WTC11 (cell line): ENCODE results near the gene ST13. TPM values are rescaled to one million over a fixed set of nuclear protein-coding genes. Genes with fewer than 3 reads are reported as not detected.
A peak's percentile ranks its signal among the peaks of the same experiment; 100 is the strongest.
"Not testable (repeated sequence)": the region's sequence is repeated elsewhere in the genome, so short reads cannot be mapped to it uniquely, and the experiment has no call there.

Source experiments
- ATAC-seq: fragments of 200-7000 bp; cut with Tn5 transposase; 2 replicates; pipeline ENCODE4 v1.10.0; 2021; ENCODE audit warnings: mild to moderate bottlenecking, moderate library complexity
- CTCF ChIA-PET: fragments of 300-600 bp; sonication (Branson Sonifier 250); formaldehyde crosslinking; loops from one replicate; lab custom pipeline; 2021; ENCODE audit warnings: antibody characterized with exemption; lab: Charles Lee
- POLR2A ChIA-PET: fragments of 350-600 bp; sonication (Branson Sonifier 250); formaldehyde crosslinking; loops from one replicate; lab custom pipeline; 2021; ENCODE audit warnings: antibody characterized with exemption; lab: Charles Lee
- DNase-seq: peaks from one replicate; pipeline ENCODE4 v3.0.0; 2021; ENCODE audit warnings: low spot score
- H3K27ac Mint-ChIP-seq: 2 replicates; pipeline ENCODE4 v1.8.0; 2021; ENCODE audit warnings: mixed read lengths
- H3K27me3 Mint-ChIP-seq: 2 replicates; pipeline ENCODE4 v1.8.0; 2021; ENCODE audit warnings: low read depth, mild to moderate bottlenecking, moderate library complexity, mixed read lengths
- H3K36me3 Mint-ChIP-seq: 2 replicates; pipeline ENCODE4 v1.8.0; 2021; ENCODE audit warnings: mixed read lengths
- H3K4me1 Mint-ChIP-seq: 2 replicates; pipeline ENCODE4 v1.8.0; 2022; ENCODE audit warnings: mixed read lengths
- H3K4me3 Mint-ChIP-seq: 2 replicates; pipeline ENCODE4 v1.8.0; 2021; ENCODE audit warnings: mild to moderate bottlenecking, moderate library complexity, mixed read lengths
- H3K9me3 Mint-ChIP-seq: 2 replicates; pipeline ENCODE4 v1.8.0; 2021; ENCODE audit warnings: mixed read lengths
- ARID4B ChIP-seq: sonication (generic); formaldehyde crosslinking; IDR thresholded peaks from 2 replicates; pipeline ENCODE4 v1.8.0; 2023; ENCODE audit warnings: missing genetic modification reagents, mild to moderate bottlenecking, borderline replicate concordance
- CREB1 ChIP-seq: sonication (generic); formaldehyde crosslinking; IDR thresholded peaks from 2 replicates; pipeline ENCODE4 v1.8.0; 2023; ENCODE audit warnings: mild to moderate bottlenecking, missing genetic modification reagents
- EMX1 ChIP-seq: fragments of 250-450 bp; sonication (Bioruptor Pico); IDR thresholded peaks from 2 replicates; pipeline ENCODE4 v1.8.0; 2021; ENCODE audit warnings: mild to moderate bottlenecking
- FOXK1 ChIP-seq: sonication (generic); formaldehyde crosslinking; IDR thresholded peaks from 2 replicates; pipeline ENCODE4 v1.8.0; 2022; ENCODE audit warnings: mild to moderate bottlenecking, moderate library complexity, missing genetic modification reagents
- HMGXB4 ChIP-seq: sonication (generic); formaldehyde crosslinking; IDR thresholded peaks from 2 replicates; pipeline ENCODE4 v1.8.1; 2023; ENCODE audit warnings: mild to moderate bottlenecking, moderate library complexity, missing genetic modification reagents
- MYBL2 ChIP-seq: sonication (generic); formaldehyde crosslinking; IDR thresholded peaks from 2 replicates; pipeline ENCODE4 v1.8.1; 2023; ENCODE audit warnings: mild to moderate bottlenecking, moderate library complexity, missing genetic modification reagents
- NR1H2 ChIP-seq: sonication (generic); formaldehyde crosslinking; IDR thresholded peaks from 2 replicates; pipeline ENCODE4 v1.9.0; 2021; ENCODE audit warnings: mild to moderate bottlenecking, moderate library complexity, missing genetic modification reagents
- NR2C2 ChIP-seq: sonication (generic); formaldehyde crosslinking; IDR thresholded peaks from 2 replicates; pipeline ENCODE4 v1.8.0; 2022; ENCODE audit warnings: mild to moderate bottlenecking, missing genetic modification reagents
- PRDM15 ChIP-seq: sonication (generic); formaldehyde crosslinking; IDR thresholded peaks from 2 replicates; pipeline ENCODE4 v1.8.0; 2022; ENCODE audit warnings: missing genetic modification reagents
- SOX15 ChIP-seq: fragments of 250-450 bp; sonication (Bioruptor Pico); IDR thresholded peaks from 2 replicates; pipeline ENCODE4 v1.9.0; 2021; ENCODE audit warnings: mild to moderate bottlenecking
- TEAD1 ChIP-seq: sonication (generic); formaldehyde crosslinking; IDR thresholded peaks from 2 replicates; pipeline ENCODE4 v1.8.0; 2022; ENCODE audit warnings: mild to moderate bottlenecking, missing genetic modification reagents
- total RNA-seq: library from RNA; stranded (reverse); gene quantifications from 3 replicates; pipeline ENCODE4 v1.2.3, GENCODE V29; 2021
- TF ChIP-seq, protein P1 (sequence below): sonication (generic); formaldehyde crosslinking; IDR thresholded peaks from 2 replicates; pipeline ENCODE4 v1.8.1; 2022; ENCODE audit warnings: mild to moderate bottlenecking, moderate library complexity, missing genetic modification reagents
- TF ChIP-seq, protein P2 (sequence below): sonication (generic); formaldehyde crosslinking; IDR thresholded peaks from 2 replicates; pipeline ENCODE4 v1.8.1; 2023; ENCODE audit warnings: mild to moderate bottlenecking, missing genetic modification reagents
- TF ChIP-seq, protein P3 (sequence below): sonication (generic); formaldehyde crosslinking; IDR thresholded peaks from 2 replicates; pipeline ENCODE4 v1.8.0; 2022; ENCODE audit warnings: mild to moderate bottlenecking, missing genetic modification reagents
- TF ChIP-seq, protein P4 (sequence below): sonication (generic); formaldehyde crosslinking; IDR thresholded peaks from 2 replicates; pipeline ENCODE4 v1.8.0; 2022; ENCODE audit warnings: mild to moderate bottlenecking, missing genetic modification reagents

The ST13 gene
- total RNA-seq, 1 experiment from 2014 or later, result 289 TPM

DNA sequence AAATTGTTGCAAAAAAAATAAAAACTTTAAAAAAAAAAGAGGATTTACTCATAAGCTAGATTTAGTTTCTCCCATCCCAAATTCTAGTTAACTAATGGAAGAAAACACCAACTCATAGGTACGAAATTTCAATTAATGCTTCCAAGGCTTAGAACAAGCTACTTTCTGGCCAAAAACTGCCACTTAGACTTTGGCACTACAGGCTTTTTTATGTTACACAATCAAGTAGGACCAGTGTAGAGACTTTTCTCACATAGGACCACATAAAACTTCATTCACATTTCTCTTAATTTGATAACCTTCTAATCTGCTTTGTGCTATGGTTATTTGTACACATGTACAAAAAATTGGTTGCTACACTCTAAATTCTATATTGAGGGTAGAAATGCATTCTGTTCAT, 3.1 kb downstream of the ST13 start:
- ChIA-PET CTCF (no interaction called here), POLR2A (no interaction called here)
- H3K4me3 Mint-ChIP-seq, result peak overlapping the region; percentile 4
- H3K4me1 Mint-ChIP-seq, result peaks cover 33% of the 10 kb centered on the region
- TF ChIP-seq SOX15 (CRISPR knock-in tag) (no peak), EMX1 (CRISPR knock-in tag) (no peak), PRDM15 (CRISPR knock-in tag) (no peak), NR1H2 (no peak), TEAD1 (no peak), ARID4B (CRISPR knock-in tag) (no peak), CREB1 (CRISPR knock-in tag) (no peak), MYBL2 (CRISPR knock-in tag) (no peak), HMGXB4 (no peak), FOXK1 (CRISPR knock-in tag) (no peak), NR2C2 (no peak)
- TF ChIP-seq, protein P1, sequence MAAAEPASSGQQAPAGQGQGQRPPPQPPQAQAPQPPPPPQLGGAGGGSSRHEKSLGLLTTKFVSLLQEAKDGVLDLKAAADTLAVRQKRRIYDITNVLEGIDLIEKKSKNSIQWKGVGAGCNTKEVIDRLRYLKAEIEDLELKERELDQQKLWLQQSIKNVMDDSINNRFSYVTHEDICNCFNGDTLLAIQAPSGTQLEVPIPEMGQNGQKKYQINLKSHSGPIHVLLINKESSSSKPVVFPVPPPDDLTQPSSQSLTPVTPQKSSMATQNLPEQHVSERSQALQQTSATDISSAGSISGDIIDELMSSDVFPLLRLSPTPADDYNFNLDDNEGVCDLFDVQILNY, result no peak
- TF ChIP-seq, protein P2, sequence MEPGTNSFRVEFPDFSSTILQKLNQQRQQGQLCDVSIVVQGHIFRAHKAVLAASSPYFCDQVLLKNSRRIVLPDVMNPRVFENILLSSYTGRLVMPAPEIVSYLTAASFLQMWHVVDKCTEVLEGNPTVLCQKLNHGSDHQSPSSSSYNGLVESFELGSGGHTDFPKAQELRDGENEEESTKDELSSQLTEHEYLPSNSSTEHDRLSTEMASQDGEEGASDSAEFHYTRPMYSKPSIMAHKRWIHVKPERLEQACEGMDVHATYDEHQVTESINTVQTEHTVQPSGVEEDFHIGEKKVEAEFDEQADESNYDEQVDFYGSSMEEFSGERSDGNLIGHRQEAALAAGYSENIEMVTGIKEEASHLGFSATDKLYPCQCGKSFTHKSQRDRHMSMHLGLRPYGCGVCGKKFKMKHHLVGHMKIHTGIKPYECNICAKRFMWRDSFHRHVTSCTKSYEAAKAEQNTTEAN (CRISPR knock-in tag), result no peak
- TF ChIP-seq, protein P3, sequence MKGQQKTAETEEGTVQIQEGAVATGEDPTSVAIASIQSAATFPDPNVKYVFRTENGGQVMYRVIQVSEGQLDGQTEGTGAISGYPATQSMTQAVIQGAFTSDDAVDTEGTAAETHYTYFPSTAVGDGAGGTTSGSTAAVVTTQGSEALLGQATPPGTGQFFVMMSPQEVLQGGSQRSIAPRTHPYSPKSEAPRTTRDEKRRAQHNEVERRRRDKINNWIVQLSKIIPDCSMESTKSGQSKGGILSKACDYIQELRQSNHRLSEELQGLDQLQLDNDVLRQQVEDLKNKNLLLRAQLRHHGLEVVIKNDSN, result no peak
- TF ChIP-seq, protein P4, sequence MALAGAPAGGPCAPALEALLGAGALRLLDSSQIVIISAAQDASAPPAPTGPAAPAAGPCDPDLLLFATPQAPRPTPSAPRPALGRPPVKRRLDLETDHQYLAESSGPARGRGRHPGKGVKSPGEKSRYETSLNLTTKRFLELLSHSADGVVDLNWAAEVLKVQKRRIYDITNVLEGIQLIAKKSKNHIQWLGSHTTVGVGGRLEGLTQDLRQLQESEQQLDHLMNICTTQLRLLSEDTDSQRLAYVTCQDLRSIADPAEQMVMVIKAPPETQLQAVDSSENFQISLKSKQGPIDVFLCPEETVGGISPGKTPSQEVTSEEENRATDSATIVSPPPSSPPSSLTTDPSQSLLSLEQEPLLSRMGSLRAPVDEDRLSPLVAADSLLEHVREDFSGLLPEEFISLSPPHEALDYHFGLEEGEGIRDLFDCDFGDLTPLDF, result no peak
- DNase-seq (no peak), ATAC-seq (no peak)
- H3K27ac Mint-ChIP-seq, result peak overlapping the region; percentile 57
- H3K27me3 Mint-ChIP-seq, result no peaks in the 10 kb centered on the region
- H3K9me3 Mint-ChIP-seq, result no peaks in the 10 kb centered on the region
- peaks cover 22% of the 10 kb centered on the region for H3K36me3 Mint-ChIP-seq

DNA sequence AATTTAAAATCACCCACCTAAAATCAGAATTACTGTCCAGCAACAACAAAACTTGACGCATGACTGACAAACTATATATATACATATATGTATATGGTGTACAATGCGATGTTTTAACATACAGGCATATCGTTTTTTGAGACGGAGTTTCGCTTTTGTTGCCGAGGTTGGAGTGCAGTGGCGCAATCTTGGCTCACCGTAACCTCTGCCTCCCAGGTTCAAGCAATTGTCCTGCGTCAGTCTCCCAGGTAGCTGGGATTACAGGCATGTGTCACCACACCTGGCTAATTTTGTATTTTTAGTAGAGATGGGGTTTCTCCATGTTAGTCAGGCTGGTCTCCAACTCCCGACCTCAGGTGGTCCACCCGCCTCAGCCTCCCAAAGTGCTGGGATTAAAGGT, 10.6 kb downstream of the ST13 start:
- DNase-seq, H3K4me3 Mint-ChIP-seq, H3K27me3 Mint-ChIP-seq, ATAC-seq, H3K4me1 Mint-ChIP-seq, CTCF ChIA-PET, H3K27ac Mint-ChIP-seq, H3K9me3 Mint-ChIP-seq, POLR2A ChIA-PET: not testable (repeated sequence)
- H3K36me3 Mint-ChIP-seq, result peaks cover 67% of the 10 kb centered on the region
